Measurements from ENCODE around the gene COBLL1.

GRCh38 chr2:164655750-164656149, 185.9 kb downstream of the COBLL1 start:
- TF ChIP-seq EZH2phosphoT487 (IDR thresholded peaks at IDR 0.05; ENCODE audit: borderline replicate concordance, low read length) (no peak), CTCF (conservative IDR thresholded peaks at IDR 0.05; ENCODE audit: low read depth, low read length) (0 out of 2 replicates have a peak, but pooled peaks have one; percentile 10)

All from PC-3 (cell line).